Effector memory CD8-positive, alpha-beta T cell (primary cell): ENCODE data around the gene MTERF1.

Experiments
- ATAC-seq: fragments of 150-1000 bp; cut with Tn5 transposase; replicated peaks from 2 replicates; pipeline ENCODE4 v1.10.0; 2021; ENCODE audit warnings: mild to moderate bottlenecking, moderate library complexity
- DNase-seq, 3 experiments: peaks; one replicate each; pipeline ENCODE4 v3.0.0; 2021
- H3K27ac Mint-ChIP-seq, 2 donors: one replicate each; pipeline ENCODE4 v1.8.0; 2022; ENCODE audit warnings: mild to moderate bottlenecking in 2 of 2, mixed read lengths in 2 of 2, moderate library complexity in 2 of 2
- H3K27me3 Mint-ChIP-seq, 2 donors: one replicate each; pipeline ENCODE4 v1.8.0; 2022; ENCODE audit warnings: mixed read lengths in 2 of 2
- H3K36me3 Mint-ChIP-seq: one replicate; pipeline ENCODE4 v1.8.0; 2022; ENCODE audit warnings: mild to moderate bottlenecking, moderate library complexity, mixed read lengths; ENCODE audit not compliant: insufficient read depth
- H3K4me1 Mint-ChIP-seq, 2 donors: one replicate each; pipeline ENCODE4 v1.8.0; 2022; ENCODE audit warnings: low read depth in 2 of 2, mixed read lengths in 2 of 2
- H3K4me3 Mint-ChIP-seq, 2 donors: one replicate each; pipeline ENCODE4 v1.8.0; 2022; ENCODE audit warnings: mild to moderate bottlenecking in 2 of 2, mixed read lengths in 2 of 2, moderate library complexity in 2 of 2
- H3K9me3 Mint-ChIP-seq, 2 donors: one replicate each; pipeline ENCODE4 v1.8.0; 2022; ENCODE audit warnings: mixed read lengths in 2 of 2
- total RNA-seq, 9 experiments: gene quantifications; one replicate each; lab custom pipeline; 2026; lab: John Stamatoyannopoulos, UW

The MTERF1 gene
- 9.4 to 31.8 (median 26.4) reads per million in 9 experiments for total RNA-seq

DNA sequence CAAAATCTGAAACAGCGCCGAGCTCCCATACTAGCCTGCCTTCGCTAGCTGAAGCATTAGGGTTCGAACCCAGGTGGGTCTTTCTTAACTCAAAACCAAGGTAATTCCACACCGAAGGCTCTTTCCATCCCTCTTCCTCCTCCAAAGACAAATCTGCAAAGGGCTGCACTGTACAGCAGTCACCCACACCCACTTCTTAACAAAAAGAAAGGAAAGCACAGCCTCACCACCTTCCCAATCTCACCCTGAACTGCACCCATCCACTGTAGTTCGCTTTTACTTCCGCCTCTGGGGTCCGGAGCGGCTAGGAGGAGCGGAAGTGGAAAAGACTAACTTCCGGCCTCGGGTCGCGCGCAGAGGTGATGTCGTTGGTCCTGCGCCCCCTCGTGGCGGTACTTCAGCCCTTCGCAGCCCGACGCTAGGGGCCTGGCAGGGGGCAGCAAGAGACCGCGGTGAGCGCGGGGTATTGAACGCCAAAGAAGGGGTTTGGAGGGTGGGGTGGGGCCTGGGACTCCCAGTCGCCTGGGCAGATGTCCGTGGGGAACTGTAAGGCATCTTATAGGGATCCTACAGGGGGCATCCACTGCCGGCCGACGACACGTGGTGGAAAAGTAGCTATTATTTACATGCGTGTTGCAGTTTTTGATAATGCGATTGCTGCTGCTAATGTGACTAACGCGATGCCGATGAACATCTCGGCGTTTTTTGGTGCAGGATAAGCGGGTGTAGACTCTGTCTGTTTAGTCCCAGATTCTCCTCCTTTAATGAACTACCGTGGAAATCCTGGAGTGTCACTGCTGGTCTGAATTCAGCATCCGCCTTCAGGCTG lies at the start of gene MTERF1:
TSS of gene MTERF1 (minus strand) at position 290 of the 829 bp plus-strand sequence. CDS start 619 bp downstream, outside the sequence.
- H3K27me3 Mint-ChIP-seq, result peaks cover 0 to 6% of the 10 kb centered on the region in 2 donors
- H3K9me3 Mint-ChIP-seq, result peaks cover 0 to 2% of the 10 kb centered on the region in 2 donors
- peaks cover 21 to 37% of the 10 kb centered on the region in 2 donors for H3K4me1 Mint-ChIP-seq
- ATAC-seq (peak; percentile 97), DNase-seq (peak; percentile 89 to 91 (median 90))
- H3K27ac Mint-ChIP-seq, result peak within 1 kb of the TSS; percentile 92 to 94
- H3K4me3 Mint-ChIP-seq, result peak within 1 kb of the TSS; percentile 84 to 95
- peaks cover 7% of the 10 kb centered on the region for H3K36me3 Mint-ChIP-seq

DNA sequence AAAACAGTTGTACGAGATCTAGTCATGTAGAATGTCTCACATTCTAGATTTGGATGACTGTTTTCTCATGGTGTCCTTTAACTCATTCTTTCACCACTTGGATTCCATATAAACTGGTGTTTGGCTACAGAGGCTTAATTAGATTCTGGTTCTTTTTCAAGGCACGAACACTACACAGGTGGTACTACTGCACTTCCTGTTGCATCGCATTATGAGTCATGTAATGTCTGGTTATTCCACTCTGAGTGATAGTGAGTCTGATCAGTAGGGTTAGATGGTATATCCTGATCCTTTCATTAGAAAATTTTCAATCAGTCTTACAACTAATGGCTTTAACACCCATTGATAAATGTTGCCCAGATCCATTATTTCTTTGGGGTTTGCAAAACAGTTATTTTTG lies 49.0 kb upstream of the MTERF1 start:
- Mint-ChIP-seq H3K36me3 (no peaks in the 10 kb centered on the region), H3K4me3 (no peak overlapping the region), H3K4me1 (peaks cover 3 to 5% of the 10 kb centered on the region in 2 donors), H3K27me3 (peaks cover 40 to 54% of the 10 kb centered on the region in 2 donors), H3K27ac (no peak overlapping the region), H3K9me3 (no peaks in the 10 kb centered on the region)
- DNase-seq (no peak), ATAC-seq (peak; percentile 72)

DNA sequence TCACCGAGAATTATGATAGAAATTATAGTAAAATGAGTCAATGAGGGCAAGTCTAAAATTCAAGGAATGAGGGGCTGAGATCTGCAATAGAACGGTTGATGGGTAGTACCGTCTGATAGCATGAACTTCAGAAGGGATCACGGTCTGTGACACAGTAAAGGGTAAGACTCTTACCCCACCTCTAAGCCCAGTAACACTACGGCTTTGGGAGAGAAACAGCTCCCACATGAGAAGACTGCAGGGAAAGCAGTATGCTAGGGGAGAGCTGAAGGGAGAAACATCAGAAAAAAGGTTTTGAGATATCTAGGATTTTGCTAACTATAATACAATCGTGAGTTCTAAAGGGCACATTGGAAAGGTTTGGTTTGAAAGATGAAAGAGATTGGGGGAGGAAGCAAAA lies 47.4 kb upstream of the MTERF1 start:
- H3K4me3 Mint-ChIP-seq, result no peak overlapping the region
- no peaks in the 10 kb centered on the region for H3K36me3 Mint-ChIP-seq
- H3K9me3 Mint-ChIP-seq, result no peaks in the 10 kb centered on the region
- no peak overlapping the region for H3K27ac Mint-ChIP-seq
- no peak for ATAC-seq
- DNase-seq, result no peak
- peaks cover 3 to 5% of the 10 kb centered on the region in 2 donors for H3K4me1 Mint-ChIP-seq
- H3K27me3 Mint-ChIP-seq, result peaks cover 45 to 57% of the 10 kb centered on the region in 2 donors

- Mint-ChIP-seq H3K36me3 (no peaks in the 10 kb centered on the region), H3K27me3 (peaks cover 57 to 61% of the 10 kb centered on the region in 2 donors), H3K4me3 (no peak overlapping the region), H3K4me1 (peaks cover 0 to under 1% of the 10 kb centered on the region in 2 donors), H3K9me3 (no peaks in the 10 kb centered on the region), H3K27ac (no peak overlapping the region)
- ATAC-seq (no peak), DNase-seq (no peak)
Observed at GRCh38 chr7:91922857-91923256, 42.4 kb upstream of the MTERF1 start.

GRCh38 chr7:91918356-91918755 lies 37.9 kb upstream of the MTERF1 start:
- DNase-seq, result no peak
- Mint-ChIP-seq H3K27ac (no peak overlapping the region), H3K4me3 (no peak overlapping the region), H3K27me3 (peaks cover 24 to 28% of the 10 kb centered on the region in 2 donors), H3K36me3 (no peaks in the 10 kb centered on the region), H3K4me1 (peaks cover 0 to 1% of the 10 kb centered on the region in 2 donors), H3K9me3 (no peaks in the 10 kb centered on the region)
- ATAC-seq, result no peak

- H3K36me3 Mint-ChIP-seq, result no peaks in the 10 kb centered on the region
Observed at GRCh38 chr7:91916051-91916440, 35.5 kb upstream of the MTERF1 start.

DNA sequence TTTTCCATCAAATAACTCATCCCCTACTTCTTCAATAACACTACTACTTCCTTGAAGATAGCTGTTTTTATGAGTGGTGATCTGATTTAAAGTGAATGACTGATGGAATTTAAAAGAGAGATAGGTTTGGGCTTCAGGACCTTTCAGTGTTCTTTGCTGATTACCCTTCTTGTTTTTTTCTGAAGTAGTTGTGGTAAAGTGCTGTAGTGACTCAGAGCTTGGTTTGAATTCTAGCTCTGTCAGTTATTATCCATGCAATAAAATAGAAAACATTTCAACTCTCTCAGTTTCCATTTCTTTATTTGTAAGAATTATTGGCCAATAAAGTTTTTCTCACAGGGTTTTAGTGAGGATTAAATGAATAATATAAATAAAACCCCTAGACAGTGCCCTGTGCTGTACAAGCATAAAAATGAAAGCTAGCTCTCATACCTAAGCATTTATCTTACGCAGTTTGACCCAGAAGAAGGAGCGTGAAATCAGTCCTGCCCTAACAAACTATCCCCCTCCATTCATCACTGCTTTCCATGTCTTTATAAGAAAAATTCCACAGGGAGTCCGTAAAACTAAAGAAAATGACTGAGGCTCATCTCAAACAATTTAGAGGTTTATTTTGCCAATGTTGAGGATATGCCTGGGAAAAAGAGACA lies 35.0 kb upstream of the MTERF1 start:
- H3K9me3 Mint-ChIP-seq, result no peaks in the 10 kb centered on the region
- H3K27ac Mint-ChIP-seq, result no peak overlapping the region
- no peaks in the 10 kb centered on the region for H3K36me3 Mint-ChIP-seq
- peaks cover 0 to 2% of the 10 kb centered on the region in 2 donors for H3K4me1 Mint-ChIP-seq
- H3K4me3 Mint-ChIP-seq, result no peak overlapping the region
- H3K27me3 Mint-ChIP-seq, result peaks cover 11 to 23% of the 10 kb centered on the region in 2 donors
- ATAC-seq, result no peak
- DNase-seq, result no peak

More at GRCh38 chr7:91916051-91916440, 35.5 kb upstream of the MTERF1 start:
- DNase-seq, result no peak
- H3K9me3 Mint-ChIP-seq, result no peaks in the 10 kb centered on the region
- H3K4me3 Mint-ChIP-seq, result no peak overlapping the region
- H3K27me3 Mint-ChIP-seq, result peaks cover 16 to 26% of the 10 kb centered on the region in 2 donors
- peaks cover 0 to 2% of the 10 kb centered on the region in 2 donors for H3K4me1 Mint-ChIP-seq
- no peak overlapping the region for H3K27ac Mint-ChIP-seq
- ATAC-seq, result no peak

DNA sequence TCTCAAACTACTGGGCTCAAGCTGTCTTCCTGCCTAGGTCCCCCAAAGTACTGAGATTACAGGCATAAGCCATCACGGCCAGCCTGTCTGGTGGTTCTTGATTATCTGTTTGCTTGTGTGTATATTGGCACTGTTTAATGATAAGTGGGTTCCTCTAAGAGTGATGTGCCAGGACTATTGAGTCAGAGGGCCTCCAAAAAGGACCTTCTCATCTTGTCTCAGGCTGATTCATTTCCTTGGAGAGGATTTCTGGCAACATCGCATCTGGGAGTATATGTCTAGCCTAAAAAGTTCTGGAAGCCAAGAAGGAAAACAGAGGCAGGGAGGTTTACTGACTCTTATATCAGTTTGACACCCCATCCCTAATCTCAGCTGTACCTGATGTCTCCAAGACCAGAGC lies 33.1 kb upstream of the MTERF1 start:
- H3K27ac Mint-ChIP-seq, result no peak overlapping the region

GRCh38 chr7:91912494-91912893 lies 32.0 kb upstream of the MTERF1 start:
- Mint-ChIP-seq H3K27me3 (peaks cover 6 to 29% of the 10 kb centered on the region in 2 donors), H3K36me3 (no peaks in the 10 kb centered on the region), H3K27ac (no peak overlapping the region), H3K4me3 (no peak overlapping the region), H3K4me1 (peaks cover 0 to 2% of the 10 kb centered on the region in 2 donors), H3K9me3 (no peaks in the 10 kb centered on the region)
- ATAC-seq (no peak), DNase-seq (no peak)

More for the DNA sequence above, 33.1 kb upstream of the MTERF1 start:
- ATAC-seq (no peak), DNase-seq (no peak)
- Mint-ChIP-seq H3K36me3 (no peaks in the 10 kb centered on the region), H3K27me3 (peaks cover 6 to 25% of the 10 kb centered on the region in 2 donors), H3K9me3 (no peaks in the 10 kb centered on the region), H3K4me3 (no peak overlapping the region), H3K4me1 (peaks cover 0 to 2% of the 10 kb centered on the region in 2 donors)

DNA sequence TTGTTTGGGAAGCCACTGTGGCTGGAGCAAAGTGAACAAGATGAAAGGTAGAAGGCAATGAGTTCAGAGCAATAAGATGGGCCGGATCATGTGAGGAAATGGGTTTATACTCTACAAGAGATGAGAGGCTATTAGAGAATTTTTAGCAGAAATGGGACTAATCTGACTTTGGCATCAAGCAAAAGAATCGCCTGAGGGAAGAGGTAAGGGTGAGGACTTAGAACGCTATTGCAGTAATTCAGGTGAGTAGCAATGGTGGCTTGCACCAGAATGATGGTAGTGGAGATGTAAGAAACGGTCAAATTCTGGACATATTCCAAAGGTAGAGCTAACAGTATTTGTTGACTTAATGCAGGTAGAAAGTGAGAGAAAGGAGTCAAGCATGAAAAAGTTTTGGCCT lies 30.6 kb upstream of the MTERF1 start:
- peaks cover 0 to 2% of the 10 kb centered on the region in 2 donors for H3K4me1 Mint-ChIP-seq
- no peak overlapping the region for H3K4me3 Mint-ChIP-seq
- no peak for ATAC-seq
- H3K9me3 Mint-ChIP-seq, result no peaks in the 10 kb centered on the region
- no peak for DNase-seq
- peaks cover 6 to 24% of the 10 kb centered on the region in 2 donors for H3K27me3 Mint-ChIP-seq
- H3K27ac Mint-ChIP-seq, result no peak overlapping the region
- H3K36me3 Mint-ChIP-seq, result no peaks in the 10 kb centered on the region

DNA sequence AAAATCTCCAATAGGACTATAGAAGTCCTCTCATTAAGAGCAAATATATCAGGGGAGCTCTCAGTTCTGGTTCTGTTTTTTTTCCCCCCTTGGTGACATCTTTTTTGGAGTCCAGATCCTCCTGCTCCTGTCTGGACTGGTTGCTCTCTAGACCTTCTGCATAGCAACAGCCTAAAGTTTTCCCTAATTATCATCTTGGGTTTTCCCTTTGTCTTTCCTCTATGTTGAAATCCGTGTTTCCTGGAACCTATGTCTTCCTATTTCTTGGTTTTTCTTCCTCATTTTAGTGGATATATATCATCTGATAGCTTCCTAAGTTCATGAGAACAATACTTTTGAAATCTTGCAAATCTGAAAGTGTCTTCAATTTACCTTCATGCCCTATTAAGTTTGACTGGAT lies 29.7 kb upstream of the MTERF1 start:
- Mint-ChIP-seq H3K4me3 (no peak overlapping the region), H3K27me3 (peaks cover 6 to 20% of the 10 kb centered on the region in 2 donors), H3K9me3 (no peaks in the 10 kb centered on the region), H3K4me1 (peaks cover 0 to 2% of the 10 kb centered on the region in 2 donors), H3K27ac (no peak overlapping the region), H3K36me3 (no peaks in the 10 kb centered on the region)
- ATAC-seq (no peak), DNase-seq (no peak)

DNA sequence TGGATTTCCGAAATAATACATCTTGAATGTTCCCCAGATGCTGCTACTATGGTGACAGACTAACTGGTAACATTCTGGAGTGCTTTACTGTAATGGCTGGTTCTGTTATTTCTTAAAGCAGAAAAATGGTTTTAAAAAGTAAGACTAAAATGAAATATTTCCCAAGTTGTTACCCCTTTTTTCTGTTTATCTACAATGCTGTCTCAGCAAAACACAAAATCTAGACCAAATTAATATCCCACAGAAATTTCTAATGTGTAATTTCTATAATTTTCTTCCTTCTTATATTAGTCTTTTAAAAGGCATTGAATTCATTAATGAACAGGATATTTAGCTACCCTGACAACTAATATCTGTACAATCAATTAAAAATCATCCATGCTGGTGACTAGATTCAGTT lies 19.1 kb upstream of the MTERF1 start:
- no peak overlapping the region for H3K27ac Mint-ChIP-seq
- peaks cover 10 to 13% of the 10 kb centered on the region in 2 donors for H3K27me3 Mint-ChIP-seq
- no peaks in the 10 kb centered on the region for H3K36me3 Mint-ChIP-seq

DNA sequence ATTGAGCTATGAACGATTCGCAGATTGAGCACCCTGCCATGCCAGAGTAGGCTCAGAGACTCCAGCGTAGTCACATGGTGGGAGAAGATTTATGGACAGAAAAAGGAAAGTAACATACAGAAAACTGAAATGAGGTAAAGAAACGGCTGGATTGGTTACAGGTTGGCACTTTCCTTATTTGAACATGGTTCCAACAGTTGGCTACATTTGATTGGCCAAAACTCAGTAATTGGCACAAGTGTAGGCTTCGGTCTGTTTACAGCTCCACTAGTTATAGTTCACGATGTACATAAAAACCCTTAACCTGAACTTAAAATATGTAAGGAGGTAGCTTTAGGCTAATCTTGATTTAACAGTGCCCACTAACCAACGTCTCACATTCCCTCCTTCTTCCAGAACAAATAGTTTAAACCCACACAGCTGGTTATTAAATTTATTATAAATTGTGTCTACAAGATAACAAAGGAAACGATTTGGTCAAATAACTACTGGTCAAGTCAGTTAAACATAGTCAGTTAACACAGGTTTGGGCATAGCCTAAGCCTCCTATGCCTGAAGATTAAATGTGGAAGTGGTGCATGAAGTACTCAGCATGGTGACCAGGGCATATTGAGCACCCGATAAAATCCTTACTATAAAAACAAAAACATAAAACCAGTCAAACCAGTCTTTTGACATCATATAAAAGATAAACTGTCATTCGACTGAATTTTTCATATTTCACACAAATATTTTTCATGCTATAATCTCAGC lies 17.9 kb upstream of the MTERF1 start:
- H3K9me3 Mint-ChIP-seq, result no peaks in the 10 kb centered on the region
- H3K27me3 Mint-ChIP-seq, result peaks cover 15 to 19% of the 10 kb centered on the region in 2 donors
- no peaks in the 10 kb centered on the region for H3K36me3 Mint-ChIP-seq
- DNase-seq (no peak), ATAC-seq (no peak)
- H3K27ac Mint-ChIP-seq, result no peak overlapping the region
- no peaks in the 10 kb centered on the region for H3K4me1 Mint-ChIP-seq
- H3K4me3 Mint-ChIP-seq, result no peak overlapping the region

More for the DNA sequence above, 19.1 kb upstream of the MTERF1 start:
- Mint-ChIP-seq H3K4me3 (no peak overlapping the region), H3K4me1 (no peaks in the 10 kb centered on the region), H3K9me3 (no peaks in the 10 kb centered on the region)
- DNase-seq, result no peak
- ATAC-seq, result no peak
